Skeletal muscle tissue (tissue), 4 donors: Measurements from ENCODE around the gene TMEM229B. TPM values are rescaled to one million over a fixed set of nuclear protein-coding genes. Genes with fewer than 3 reads are reported as not detected.

ENCODE experiments used
- H3K27ac ChIP-seq: one replicate; pipeline ENCODE4 v1.7.0; 2013; ENCODE audit warnings: mild to moderate bottlenecking, low read depth, low read length, inconsistent platforms
- H3K27me3 ChIP-seq, 3 donors: one replicate each; pipeline ENCODE4 v1.7.0; 2013; ENCODE audit warnings: low read length in 3 of 3; ENCODE audit not compliant: control insufficient read depth in 3 of 3, insufficient read depth in 3 of 3
- H3K36me3 ChIP-seq, 3 donors: one replicate each; pipeline ENCODE4 v1.7.0; 2013; ENCODE audit warnings: low read length in 3 of 3; ENCODE audit not compliant: control insufficient read depth in 3 of 3, insufficient read depth in 3 of 3
- H3K4me1 ChIP-seq, 3 donors: one replicate each; pipeline ENCODE4 v1.7.0; 2013; ENCODE audit warnings: low read length in 3 of 3, mild to moderate bottlenecking in 3 of 3; ENCODE audit not compliant: control insufficient read depth in 3 of 3, insufficient read depth in 3 of 3
- H3K4me3 ChIP-seq, 3 donors: one replicate each; pipeline ENCODE4 v1.7.0; 2013; ENCODE audit warnings: low read length in 3 of 3
- H3K9ac ChIP-seq, 3 donors: one replicate each; pipeline ENCODE4 v1.7.0; 2013; ENCODE audit warnings: low read length in 3 of 3, mild to moderate bottlenecking in 3 of 3, moderate library complexity in 2 of 3, low read depth in 1 of 3
- H3K9me3 ChIP-seq, 3 donors: one replicate each; pipeline ENCODE4 v1.7.0; 2013; ENCODE audit warnings: low read length in 3 of 3; ENCODE audit not compliant: control insufficient read depth in 3 of 3
- total RNA-seq: library from RNA; depleted of rRNA; stranded (reverse); fragments of >200 nt; gene quantifications from one replicate; pipeline ENCODE4 v1.2.3, GENCODE V29; 2014
- donor health status: Osteomylitis.

Gene TMEM229B
- total RNA-seq, 1 donor from 2014 or later = 0.52 TPM

DNA sequence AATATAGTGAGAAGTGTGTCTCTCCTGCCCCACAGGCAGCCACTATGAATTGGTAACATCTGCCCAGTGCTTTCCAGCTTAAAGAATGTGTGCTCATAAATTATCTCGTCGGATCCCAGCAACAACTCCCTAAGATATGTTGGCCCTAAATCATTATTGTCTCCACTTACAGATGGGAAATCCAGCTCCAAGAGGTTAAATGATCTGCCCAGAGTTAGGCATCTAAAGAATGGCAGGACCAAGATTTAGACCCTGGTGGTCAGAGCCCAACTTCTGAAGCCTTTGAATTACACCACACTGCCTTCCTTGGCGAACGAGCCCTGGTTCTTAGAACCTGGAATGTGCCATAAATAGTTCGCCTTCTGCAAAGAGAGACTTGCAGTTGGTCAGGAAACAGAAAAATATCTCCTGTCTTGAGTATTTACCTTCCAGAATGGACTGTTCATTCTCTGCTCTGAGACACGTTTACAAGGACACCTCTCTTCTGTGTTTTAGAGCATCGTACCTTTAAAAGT, 56.4 kb downstream of the TMEM229B start:
- no peak overlapping the region for H3K4me3 ChIP-seq
- H3K9me3 ChIP-seq = no peaks in the 10 kb centered on the region
- H3K9ac ChIP-seq = no peak overlapping the region
- H3K27me3 ChIP-seq = no peaks in the 10 kb centered on the region
- no peaks in the 10 kb centered on the region for H3K36me3 ChIP-seq
- H3K4me1 ChIP-seq = peaks cover 30 to 38% (median 37%) of the 10 kb centered on the region in 3 donors
- H3K27ac ChIP-seq = peak overlapping the region; percentile 17

DNA sequence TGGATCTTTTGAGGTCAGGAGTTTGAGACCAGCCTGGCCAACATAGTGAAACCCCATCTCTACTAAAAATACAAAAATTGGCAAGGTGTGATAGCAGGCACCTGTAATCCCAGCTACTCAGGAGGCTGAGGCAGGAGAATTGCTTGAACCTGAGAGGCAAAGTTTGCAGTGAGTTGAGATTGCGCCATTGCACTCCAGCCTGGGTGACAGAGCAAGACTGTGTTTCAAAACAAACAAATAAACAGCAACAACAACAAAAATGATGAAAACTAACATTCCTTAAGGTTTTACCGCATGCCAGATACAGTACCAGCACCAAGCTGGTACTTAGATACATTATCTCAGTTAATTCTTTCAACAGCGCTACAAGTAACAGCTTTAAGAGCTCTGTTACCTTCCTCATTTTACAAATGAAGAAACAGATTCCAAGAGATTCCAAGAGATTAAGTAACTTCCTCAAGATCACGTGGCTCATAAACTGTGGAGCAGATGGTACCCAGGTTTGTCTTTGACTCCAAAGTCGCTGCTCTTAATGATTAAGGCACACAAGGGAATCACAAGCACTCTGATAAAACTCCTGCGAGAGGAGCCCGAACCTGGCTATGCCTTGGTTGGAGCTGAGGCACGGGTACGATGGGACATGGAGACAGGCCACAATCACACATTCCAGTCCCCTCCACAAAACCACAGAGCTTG, 58.9 kb downstream of the TMEM229B start:
- Histone ChIP-seq H3K4me3 (no peak overlapping the region), H3K9me3 (no peaks in the 10 kb centered on the region), H3K27ac (no peak overlapping the region), H3K36me3 (no peaks in the 10 kb centered on the region), H3K9ac (no peak overlapping the region), H3K27me3 (peaks cover 0 to 6% (median 0%) of the 10 kb centered on the region in 3 donors), H3K4me1 (peaks cover 17 to 27% (median 24%) of the 10 kb centered on the region in 3 donors)

DNA sequence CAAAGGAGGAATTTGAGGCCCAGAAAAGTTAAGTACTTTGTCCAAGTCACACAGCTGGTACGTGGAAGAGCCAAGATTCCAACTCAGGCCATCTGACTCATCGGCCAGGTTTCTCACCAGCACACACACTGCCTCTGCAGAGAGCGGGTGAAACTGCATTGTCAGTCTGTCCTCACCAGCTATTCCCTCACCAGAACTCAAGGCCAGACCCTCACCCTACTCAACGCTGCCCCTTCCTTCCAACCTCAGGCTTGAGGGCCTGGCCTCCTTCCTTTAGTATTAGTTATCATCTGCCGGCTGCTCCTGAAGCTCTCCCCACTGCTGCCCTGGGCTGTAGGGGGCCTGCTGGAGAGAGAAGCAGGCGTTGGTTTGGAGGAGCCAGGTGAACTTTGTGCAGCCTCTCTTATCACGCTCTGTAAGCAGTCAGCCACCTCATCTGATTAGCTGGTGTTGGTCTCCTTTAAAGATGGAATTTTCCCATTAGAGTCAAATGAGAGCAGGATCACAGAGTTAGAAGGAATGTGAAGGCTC, 60.0 kb downstream of the TMEM229B start:
- H3K36me3 ChIP-seq = no peaks in the 10 kb centered on the region
- peaks cover 0 to 6% (median 0%) of the 10 kb centered on the region in 3 donors for H3K27me3 ChIP-seq
- no peak overlapping the region for H3K27ac ChIP-seq
- H3K4me1 ChIP-seq = peaks cover 17 to 27% (median 24%) of the 10 kb centered on the region in 3 donors
- no peak overlapping the region for H3K4me3 ChIP-seq
- no peaks in the 10 kb centered on the region for H3K9me3 ChIP-seq
- H3K9ac ChIP-seq = no peak overlapping the region

DNA sequence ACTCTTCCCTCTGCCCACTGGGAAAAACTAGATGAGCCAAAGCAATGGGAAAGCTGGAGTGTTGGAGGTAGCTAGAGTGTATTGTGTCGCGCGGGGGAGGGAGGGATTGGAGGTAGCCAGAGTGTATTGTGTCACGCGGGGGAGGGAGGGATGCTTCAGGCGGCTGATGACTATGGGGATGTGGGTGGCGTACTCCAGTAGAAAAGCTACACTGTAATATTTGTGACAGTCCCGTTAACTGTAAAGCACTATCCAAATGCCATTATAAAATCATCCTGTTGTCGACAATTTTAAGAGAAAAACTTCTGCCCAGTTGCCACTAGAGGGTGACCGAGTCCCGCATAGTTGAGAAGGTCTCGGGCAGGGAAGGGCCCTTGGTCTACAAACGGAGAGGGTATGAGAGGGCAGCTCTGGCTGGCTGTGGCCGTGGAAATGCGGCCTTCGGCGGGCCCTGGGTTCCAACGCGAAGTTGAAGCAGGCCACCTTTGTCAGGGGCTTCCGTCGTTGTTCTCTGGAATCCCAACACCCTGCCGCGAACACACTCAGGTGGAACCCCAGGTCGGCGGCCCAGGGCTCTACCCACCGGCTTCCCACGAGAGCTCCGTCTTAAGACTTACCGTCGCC, 61.4 kb downstream of the TMEM229B start:
- H3K27me3 ChIP-seq = peaks cover 0 to 6% (median 0%) of the 10 kb centered on the region in 3 donors
- peak overlapping the region in 1 of 3 donors; percentile 57 for H3K9ac ChIP-seq

DNA sequence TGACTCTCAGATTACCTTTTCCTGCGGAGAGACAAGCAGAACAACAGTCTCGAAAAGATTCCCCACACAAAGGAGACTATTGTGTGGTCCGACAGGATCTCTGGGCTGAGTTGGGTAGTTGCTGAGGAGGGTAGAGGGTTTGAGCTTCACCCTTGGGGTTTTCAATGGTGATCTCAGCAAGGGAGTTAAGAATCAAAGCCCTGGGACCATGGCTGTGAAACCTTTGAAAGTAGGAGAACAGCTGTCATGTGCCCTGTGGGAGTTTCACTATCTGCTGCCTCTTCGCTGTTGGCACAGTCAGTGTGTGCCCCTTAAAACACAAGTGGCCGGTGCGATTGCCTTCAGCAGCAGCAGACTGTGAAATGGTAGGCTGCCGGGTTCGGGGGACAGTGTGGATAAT, 62.4 kb downstream of the TMEM229B start:
- H3K4me3 ChIP-seq = peak overlapping the region in 1 of 3 donors; percentile 35
- no peaks in the 10 kb centered on the region for H3K36me3 ChIP-seq
- no peak overlapping the region for H3K27ac ChIP-seq
- no peaks in the 10 kb centered on the region for H3K9me3 ChIP-seq
- peak overlapping the region in 1 of 3 donors; percentile 51 for H3K9ac ChIP-seq
- H3K4me1 ChIP-seq = peaks cover 3 to 11% (median 8%) of the 10 kb centered on the region in 3 donors
- H3K27me3 ChIP-seq = peaks cover 0 to 6% (median 0%) of the 10 kb centered on the region in 3 donors

More for the DNA sequence above, 61.4 kb downstream of the TMEM229B start:
- H3K36me3 ChIP-seq = no peaks in the 10 kb centered on the region
- H3K27ac ChIP-seq = no peak overlapping the region
- H3K4me3 ChIP-seq = peak overlapping the region in 1 of 3 donors; percentile 35
- H3K4me1 ChIP-seq = peaks cover 9 to 19% (median 14%) of the 10 kb centered on the region in 3 donors
- H3K9me3 ChIP-seq = no peaks in the 10 kb centered on the region

DNA sequence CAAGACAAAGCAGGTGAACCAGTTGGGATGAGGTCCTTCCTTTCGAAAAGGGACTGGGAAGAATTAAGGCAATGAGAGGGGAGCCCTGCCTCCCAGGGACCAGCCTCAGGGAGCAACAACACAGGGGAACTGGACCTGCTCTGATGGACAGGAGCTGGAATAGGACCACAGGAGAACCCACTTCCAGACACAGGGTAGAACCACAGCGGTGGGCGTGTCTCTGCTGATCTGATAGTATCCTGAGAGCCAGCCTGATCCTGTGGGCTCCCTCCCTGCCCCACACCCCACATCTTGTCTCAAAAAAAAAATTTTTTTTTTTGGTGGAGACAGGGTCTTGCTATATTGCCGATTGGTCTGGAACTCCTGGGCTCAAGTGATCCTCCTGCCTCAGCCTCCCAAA, 62.9 kb downstream of the TMEM229B start:
- Histone ChIP-seq H3K36me3 (no peaks in the 10 kb centered on the region), H3K9me3 (no peaks in the 10 kb centered on the region), H3K4me1 (peaks cover 3 to 11% (median 8%) of the 10 kb centered on the region in 3 donors), H3K4me3 (no peak overlapping the region), H3K9ac (no peak overlapping the region), H3K27ac (no peak overlapping the region), H3K27me3 (peaks cover 0 to 6% (median 0%) of the 10 kb centered on the region in 3 donors)

DNA sequence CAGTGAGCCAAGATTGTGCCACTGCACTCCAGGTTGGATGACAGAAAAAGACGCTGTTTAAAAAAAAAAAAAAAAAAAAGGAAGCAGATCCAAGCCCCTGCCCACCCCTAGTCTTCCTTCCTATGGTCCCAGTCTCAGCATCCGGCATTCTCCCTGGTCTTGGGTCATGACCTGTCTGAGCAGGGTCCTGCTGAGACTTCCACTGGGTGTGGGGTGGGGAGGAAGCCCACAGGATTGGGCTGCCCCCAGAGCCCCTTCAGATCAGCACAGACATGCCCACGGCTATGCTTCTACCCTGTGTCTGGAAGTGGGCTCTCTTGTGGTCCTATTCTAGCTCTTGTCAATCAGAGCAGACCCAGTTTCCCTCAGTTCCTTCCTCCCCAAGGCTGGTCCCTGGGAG, 64.0 kb downstream of the TMEM229B start:
- peaks cover 3 to 11% (median 8%) of the 10 kb centered on the region in 3 donors for H3K4me1 ChIP-seq
- no peaks in the 10 kb centered on the region for H3K36me3 ChIP-seq
- peaks cover 0 to 6% (median 0%) of the 10 kb centered on the region in 3 donors for H3K27me3 ChIP-seq
- no peak overlapping the region for H3K27ac ChIP-seq
- no peaks in the 10 kb centered on the region for H3K9me3 ChIP-seq
- no peak overlapping the region for H3K9ac ChIP-seq
- H3K4me3 ChIP-seq = no peak overlapping the region

DNA sequence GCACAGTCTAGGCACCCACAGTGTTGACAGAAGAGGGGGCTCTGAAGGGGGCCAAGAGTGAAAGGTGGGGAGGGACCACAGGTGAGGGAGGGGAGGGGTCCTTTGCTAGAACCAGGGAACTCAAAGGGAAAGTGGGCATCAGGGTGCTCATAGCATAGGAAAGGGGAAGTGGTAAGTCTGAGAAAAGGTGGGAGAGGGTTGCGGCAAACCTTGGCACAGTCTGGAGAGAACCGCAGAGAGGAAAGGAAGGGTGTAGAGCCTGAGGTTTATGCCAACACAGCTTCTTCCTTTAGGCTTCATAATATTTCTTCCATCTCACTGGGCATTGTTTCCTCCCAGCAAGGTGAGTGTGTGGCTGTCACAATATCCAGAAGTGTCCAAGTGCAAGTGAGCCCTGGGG, 65.1 kb downstream of the TMEM229B start:
- Histone ChIP-seq H3K27ac (no peak overlapping the region), H3K9ac (no peak overlapping the region), H3K36me3 (no peaks in the 10 kb centered on the region), H3K4me3 (no peak overlapping the region), H3K27me3 (peaks cover 0 to 6% (median 0%) of the 10 kb centered on the region in 3 donors), H3K9me3 (no peaks in the 10 kb centered on the region), H3K4me1 (peaks cover 3 to 11% (median 8%) of the 10 kb centered on the region in 3 donors)

DNA sequence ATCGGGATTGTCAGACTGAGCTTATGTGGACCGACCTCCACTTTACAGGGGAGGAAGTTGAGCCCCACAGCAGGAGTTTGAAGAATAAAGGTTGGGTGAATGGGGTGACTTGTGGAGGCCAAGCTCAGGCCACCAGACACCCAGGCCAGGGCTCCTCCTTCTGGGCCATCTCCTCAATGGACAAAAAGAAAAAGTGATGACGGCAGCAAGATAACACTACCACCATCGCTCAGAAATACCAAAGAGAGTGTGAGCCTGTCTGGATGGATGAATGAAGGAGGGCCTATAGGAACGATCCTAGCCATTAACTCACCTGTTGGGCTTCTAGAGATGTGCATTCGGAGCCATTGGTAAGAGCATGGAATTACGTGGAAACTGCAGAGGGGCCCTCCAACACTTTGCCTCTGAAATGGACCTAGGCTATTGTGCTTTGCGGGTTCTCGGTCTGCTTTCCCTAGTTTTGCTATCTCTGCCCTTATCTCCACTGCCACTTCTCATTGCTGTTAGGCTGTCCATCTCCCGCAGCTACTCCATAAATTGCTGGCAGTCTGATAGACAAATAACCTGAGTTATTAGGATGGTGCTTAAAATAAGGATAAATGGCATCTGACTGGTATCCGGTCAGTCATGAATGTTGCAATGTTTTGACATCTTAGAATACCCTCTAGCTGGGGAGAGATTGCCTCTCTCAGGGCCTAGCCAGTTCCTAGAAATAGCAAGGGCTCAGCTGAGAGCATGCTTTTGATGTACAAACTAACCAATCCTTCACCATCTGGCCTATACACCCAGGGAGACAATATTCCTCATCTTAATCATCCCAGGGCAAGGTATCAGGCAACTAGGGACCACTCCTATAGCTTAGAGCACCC, 66.9 kb downstream of the TMEM229B start:
- Histone ChIP-seq H3K27ac (no peak overlapping the region), H3K9me3 (no peaks in the 10 kb centered on the region), H3K4me3 (no peak overlapping the region), H3K36me3 (no peaks in the 10 kb centered on the region), H3K9ac (no peak overlapping the region), H3K4me1 (peaks cover 0 to 2% (median 0%) of the 10 kb centered on the region in 3 donors), H3K27me3 (peaks cover 0 to 6% (median 0%) of the 10 kb centered on the region in 3 donors)
